WTC11 (cell line): ENCODE results near the gene CLEC6A. TPM values are rescaled to one million over a fixed set of nuclear protein-coding genes. Genes with fewer than 3 reads are reported as not detected.

ENCODE experiments used
- ATAC-seq: fragments of 200-7000 bp; cut with Tn5 transposase; 2 replicates; pipeline ENCODE4 v1.10.0; 2021; ENCODE audit warnings: mild to moderate bottlenecking, moderate library complexity
- CTCF ChIA-PET: fragments of 300-600 bp; sonication (Branson Sonifier 250); formaldehyde crosslinking; loops from one replicate; lab custom pipeline; 2021; ENCODE audit warnings: antibody characterized with exemption; lab: Charles Lee
- POLR2A ChIA-PET: fragments of 350-600 bp; sonication (Branson Sonifier 250); formaldehyde crosslinking; loops from one replicate; lab custom pipeline; 2021; ENCODE audit warnings: antibody characterized with exemption; lab: Charles Lee
- DNase-seq: peaks from one replicate; pipeline ENCODE4 v3.0.0; 2021; ENCODE audit warnings: low spot score
- H3K27ac Mint-ChIP-seq: 2 replicates; pipeline ENCODE4 v1.8.0; 2021; ENCODE audit warnings: mixed read lengths
- H3K27me3 Mint-ChIP-seq: 2 replicates; pipeline ENCODE4 v1.8.0; 2021; ENCODE audit warnings: low read depth, mild to moderate bottlenecking, moderate library complexity, mixed read lengths
- H3K36me3 Mint-ChIP-seq: 2 replicates; pipeline ENCODE4 v1.8.0; 2021; ENCODE audit warnings: mixed read lengths
- H3K4me1 Mint-ChIP-seq: 2 replicates; pipeline ENCODE4 v1.8.0; 2022; ENCODE audit warnings: mixed read lengths
- H3K4me3 Mint-ChIP-seq: 2 replicates; pipeline ENCODE4 v1.8.0; 2021; ENCODE audit warnings: mild to moderate bottlenecking, moderate library complexity, mixed read lengths
- H3K9me3 Mint-ChIP-seq: 2 replicates; pipeline ENCODE4 v1.8.0; 2021; ENCODE audit warnings: mixed read lengths
- CBFB ChIP-seq: sonication (generic); formaldehyde crosslinking; IDR thresholded peaks from 2 replicates; pipeline ENCODE4 v1.8.1; 2022; ENCODE audit warnings: mild to moderate bottlenecking, low read depth, missing genetic modification reagents
- GABPB1 ChIP-seq: sonication (generic); formaldehyde crosslinking; IDR thresholded peaks from 2 replicates; pipeline ENCODE4 v1.8.1; 2023; ENCODE audit warnings: mild to moderate bottlenecking, missing genetic modification reagents
- GRHL2 ChIP-seq: fragments of 250-450 bp; sonication (Bioruptor Pico); IDR thresholded peaks from 2 replicates; pipeline ENCODE4 v1.8.0; 2022; ENCODE audit warnings: mild to moderate bottlenecking, moderate library complexity; ENCODE audit not compliant: insufficient replicate concordance, severe bottlenecking
- JUN ChIP-seq: sonication (generic); formaldehyde crosslinking; IDR thresholded peaks from 2 replicates; pipeline ENCODE4 v1.8.0; 2023; ENCODE audit warnings: mild to moderate bottlenecking, missing genetic modification reagents
- NFYB ChIP-seq: sonication (generic); formaldehyde crosslinking; conservative IDR thresholded peaks from 2 replicates; pipeline ENCODE4 v1.8.0; 2022; ENCODE audit warnings: low read depth, missing genetic modification reagents
- NR2C2 ChIP-seq: sonication (generic); formaldehyde crosslinking; IDR thresholded peaks from 2 replicates; pipeline ENCODE4 v1.8.0; 2022; ENCODE audit warnings: mild to moderate bottlenecking, missing genetic modification reagents
- NR3C1 ChIP-seq: sonication (generic); formaldehyde crosslinking; conservative IDR thresholded peaks from 2 replicates; pipeline ENCODE4 v1.8.1; 2023; ENCODE audit warnings: low read depth, mild to moderate bottlenecking, missing genetic modification reagents
- PRRX2 ChIP-seq: fragments of 250-450 bp; sonication (Bioruptor Pico); IDR thresholded peaks from 2 replicates; pipeline ENCODE4 v1.8.0; 2021; ENCODE audit warnings: mild to moderate bottlenecking
- RELA ChIP-seq: sonication (generic); formaldehyde crosslinking; IDR thresholded peaks from 2 replicates; pipeline ENCODE4 v1.8.1; 2022; ENCODE audit warnings: missing genetic modification reagents, mild to moderate bottlenecking, borderline replicate concordance
- ZBTB21 ChIP-seq: sonication (generic); formaldehyde crosslinking; IDR thresholded peaks from 2 replicates; pipeline ENCODE4 v1.8.1; 2023; ENCODE audit warnings: mild to moderate bottlenecking, missing genetic modification reagents, borderline replicate concordance
- ZNF219 ChIP-seq: sonication (generic); formaldehyde crosslinking; IDR thresholded peaks from 2 replicates; pipeline ENCODE4 v1.8.0; 2023; ENCODE audit warnings: missing genetic modification reagents, mild to moderate bottlenecking, borderline replicate concordance
- ZNF232 ChIP-seq: sonication (generic); formaldehyde crosslinking; IDR thresholded peaks from 2 replicates; pipeline ENCODE4 v1.8.0; 2022; ENCODE audit warnings: mild to moderate bottlenecking, missing genetic modification reagents
- ZNF396 ChIP-seq: fragments of 250-450 bp; sonication (Bioruptor Pico); IDR thresholded peaks from 2 replicates; pipeline ENCODE4 v1.8.0; 2021; ENCODE audit warnings: mild to moderate bottlenecking, moderate library complexity, borderline replicate concordance
- total RNA-seq: library from RNA; stranded (reverse); gene quantifications from 3 replicates; pipeline ENCODE4 v1.2.3, GENCODE V29; 2021
- TF ChIP-seq, protein P1 (sequence below): fragments of 250-450 bp; sonication (Bioruptor Pico); conservative IDR thresholded peaks from 2 replicates; pipeline ENCODE4 v1.9.0; 2021; ENCODE audit warnings: mild to moderate bottlenecking
- TF ChIP-seq, protein P2 (sequence below): sonication (generic); formaldehyde crosslinking; IDR thresholded peaks from 2 replicates; pipeline ENCODE4 v1.8.1; 2023; ENCODE audit warnings: mild to moderate bottlenecking, missing genetic modification reagents, moderate library complexity
- TF ChIP-seq, protein P3 (sequence below): sonication (generic); formaldehyde crosslinking; IDR thresholded peaks from 2 replicates; pipeline ENCODE4 v1.8.0; 2023; ENCODE audit warnings: mild to moderate bottlenecking, missing genetic modification reagents
- TF ChIP-seq, protein P4 (sequence below): sonication (generic); formaldehyde crosslinking; IDR thresholded peaks from 2 replicates; pipeline ENCODE4 v1.8.1; 2023; ENCODE audit warnings: mild to moderate bottlenecking, missing genetic modification reagents
- TF ChIP-seq, protein P5 (sequence below): sonication (generic); formaldehyde crosslinking; conservative IDR thresholded peaks from 2 replicates; pipeline ENCODE4 v1.8.1; 2023; ENCODE audit warnings: mild to moderate bottlenecking, low read depth, missing genetic modification reagents, moderate library complexity
- TF ChIP-seq, protein P6 (sequence below): fragments of 250-450 bp; sonication (Bioruptor Pico); IDR thresholded peaks from 2 replicates; pipeline ENCODE4 v2.1.2; 2022; ENCODE audit warnings: mild to moderate bottlenecking, moderate library complexity
- TF ChIP-seq, protein P7 (sequence below): sonication (generic); formaldehyde crosslinking; IDR thresholded peaks from 2 replicates; pipeline ENCODE4 v1.8.1; 2022; ENCODE audit warnings: low read depth, mild to moderate bottlenecking, moderate library complexity, missing genetic modification reagents, borderline replicate concordance

Gene CLEC6A
- total RNA-seq, 1 experiment from 2014 or later, result 0.20 TPM

DNA sequence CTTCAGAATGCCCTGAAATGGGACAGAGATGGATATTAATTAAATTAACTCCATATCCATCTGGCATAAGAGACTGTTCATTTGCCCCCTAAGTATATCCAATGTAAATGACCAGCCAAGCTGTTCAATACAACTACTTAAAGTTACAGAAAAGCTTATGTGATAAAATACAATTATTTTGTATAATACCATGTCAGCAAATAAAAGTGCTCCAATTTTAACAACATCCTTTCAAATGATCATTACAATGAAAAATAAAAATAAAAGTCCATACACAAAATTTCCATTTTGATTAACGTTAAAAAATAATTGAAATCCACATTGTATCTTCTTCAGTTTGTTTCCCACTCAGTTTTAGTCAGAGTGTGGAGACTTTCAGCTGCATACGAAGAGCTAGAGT lies 5.7 kb downstream of the CLEC6A start (continued):
- TF ChIP-seq, protein P1, sequence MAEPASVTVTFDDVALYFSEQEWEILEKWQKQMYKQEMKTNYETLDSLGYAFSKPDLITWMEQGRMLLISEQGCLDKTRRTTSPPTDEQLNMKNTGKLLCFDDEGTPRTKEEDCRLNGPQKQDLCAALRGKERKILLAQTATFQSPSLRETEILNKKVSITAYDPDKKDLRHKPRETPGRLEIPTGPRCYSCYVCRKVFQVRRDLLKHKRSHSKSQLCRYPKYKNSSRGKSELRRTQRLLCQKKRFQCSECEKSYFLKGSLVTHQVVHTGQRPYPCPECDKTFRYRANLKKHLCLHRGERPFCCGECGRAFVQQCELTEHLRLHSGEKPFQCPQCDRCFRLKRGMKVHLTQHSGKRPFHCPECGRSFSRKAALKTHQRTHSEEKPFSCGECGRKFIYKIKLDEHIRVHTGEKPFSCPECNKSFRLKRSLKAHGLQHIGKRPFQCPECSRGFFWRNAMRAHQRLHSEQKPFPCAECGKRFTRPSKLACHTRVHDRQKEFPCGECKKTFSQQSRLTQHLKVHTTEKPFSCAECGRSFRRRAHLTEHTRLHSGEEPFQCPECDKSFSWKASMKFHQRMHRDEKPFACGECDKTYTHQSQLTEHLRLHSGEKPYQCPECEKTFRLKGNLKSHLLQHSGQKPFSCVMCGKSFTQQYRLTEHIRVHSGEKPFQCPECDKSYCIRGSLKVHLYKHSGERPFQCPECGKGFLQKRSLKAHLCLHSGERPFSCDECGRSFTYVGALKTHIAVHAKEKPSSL (CRISPR knock-in tag), result no peak

DNA sequence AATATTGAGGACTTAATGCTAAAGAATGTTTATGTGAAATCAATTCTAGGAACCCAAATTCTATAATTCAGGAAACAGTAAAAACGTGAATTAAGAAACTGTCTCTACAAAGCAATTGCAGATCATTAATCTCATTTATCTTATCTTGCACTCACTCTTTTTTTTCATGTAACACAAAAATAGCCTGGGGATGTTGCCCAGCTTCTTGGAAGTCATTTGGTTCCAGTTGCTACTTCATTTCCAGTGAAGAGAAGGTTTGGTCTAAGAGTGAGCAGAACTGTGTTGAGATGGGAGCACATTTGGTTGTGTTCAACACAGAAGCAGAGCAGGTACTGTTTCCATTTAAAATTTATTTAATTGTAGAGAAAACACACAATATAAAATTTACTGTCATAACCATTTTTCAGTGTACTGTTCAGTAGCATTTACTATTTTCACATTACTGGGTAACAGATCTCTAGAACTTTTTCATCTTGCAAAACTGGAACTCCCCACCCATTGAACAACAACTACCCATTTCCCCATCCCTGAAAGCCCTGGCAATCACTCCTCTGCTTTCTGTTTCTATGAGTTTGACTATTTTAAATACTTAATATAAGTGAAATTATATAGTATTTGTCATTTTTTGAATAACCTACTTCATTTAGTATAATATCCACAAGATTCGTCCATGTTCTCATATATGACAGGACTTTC lies 9.7 kb downstream of the CLEC6A start:
- CTCF ChIA-PET, result no interaction called here
- no peaks in the 10 kb centered on the region for H3K27me3 Mint-ChIP-seq

More for the DNA sequence above, 9.7 kb downstream of the CLEC6A start:
- Mint-ChIP-seq H3K9me3 (peaks cover 24% of the 10 kb centered on the region), H3K27ac (no peak overlapping the region), H3K36me3 (peaks cover 17% of the 10 kb centered on the region), H3K4me3 (no peak overlapping the region), H3K4me1 (peaks cover 19% of the 10 kb centered on the region)
- POLR2A ChIA-PET, result no interaction called here
- no peak for DNase-seq
- no peak for ATAC-seq
- no peak for TF ChIP-seq ZBTB21 (CRISPR knock-in tag)
- TF ChIP-seq RELA (CRISPR knock-in tag), result no peak
- TF ChIP-seq, protein P2, sequence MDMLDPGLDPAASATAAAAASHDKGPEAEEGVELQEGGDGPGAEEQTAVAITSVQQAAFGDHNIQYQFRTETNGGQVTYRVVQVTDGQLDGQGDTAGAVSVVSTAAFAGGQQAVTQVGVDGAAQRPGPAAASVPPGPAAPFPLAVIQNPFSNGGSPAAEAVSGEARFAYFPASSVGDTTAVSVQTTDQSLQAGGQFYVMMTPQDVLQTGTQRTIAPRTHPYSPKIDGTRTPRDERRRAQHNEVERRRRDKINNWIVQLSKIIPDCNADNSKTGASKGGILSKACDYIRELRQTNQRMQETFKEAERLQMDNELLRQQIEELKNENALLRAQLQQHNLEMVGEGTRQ, result no peak
- TF ChIP-seq, protein P3, sequence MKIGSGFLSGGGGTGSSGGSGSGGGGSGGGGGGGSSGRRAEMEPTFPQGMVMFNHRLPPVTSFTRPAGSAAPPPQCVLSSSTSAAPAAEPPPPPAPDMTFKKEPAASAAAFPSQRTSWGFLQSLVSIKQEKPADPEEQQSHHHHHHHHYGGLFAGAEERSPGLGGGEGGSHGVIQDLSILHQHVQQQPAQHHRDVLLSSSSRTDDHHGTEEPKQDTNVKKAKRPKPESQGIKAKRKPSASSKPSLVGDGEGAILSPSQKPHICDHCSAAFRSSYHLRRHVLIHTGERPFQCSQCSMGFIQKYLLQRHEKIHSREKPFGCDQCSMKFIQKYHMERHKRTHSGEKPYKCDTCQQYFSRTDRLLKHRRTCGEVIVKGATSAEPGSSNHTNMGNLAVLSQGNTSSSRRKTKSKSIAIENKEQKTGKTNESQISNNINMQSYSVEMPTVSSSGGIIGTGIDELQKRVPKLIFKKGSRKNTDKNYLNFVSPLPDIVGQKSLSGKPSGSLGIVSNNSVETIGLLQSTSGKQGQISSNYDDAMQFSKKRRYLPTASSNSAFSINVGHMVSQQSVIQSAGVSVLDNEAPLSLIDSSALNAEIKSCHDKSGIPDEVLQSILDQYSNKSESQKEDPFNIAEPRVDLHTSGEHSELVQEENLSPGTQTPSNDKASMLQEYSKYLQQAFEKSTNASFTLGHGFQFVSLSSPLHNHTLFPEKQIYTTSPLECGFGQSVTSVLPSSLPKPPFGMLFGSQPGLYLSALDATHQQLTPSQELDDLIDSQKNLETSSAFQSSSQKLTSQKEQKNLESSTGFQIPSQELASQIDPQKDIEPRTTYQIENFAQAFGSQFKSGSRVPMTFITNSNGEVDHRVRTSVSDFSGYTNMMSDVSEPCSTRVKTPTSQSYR (CRISPR knock-in tag), result no peak
- TF ChIP-seq, protein P4, sequence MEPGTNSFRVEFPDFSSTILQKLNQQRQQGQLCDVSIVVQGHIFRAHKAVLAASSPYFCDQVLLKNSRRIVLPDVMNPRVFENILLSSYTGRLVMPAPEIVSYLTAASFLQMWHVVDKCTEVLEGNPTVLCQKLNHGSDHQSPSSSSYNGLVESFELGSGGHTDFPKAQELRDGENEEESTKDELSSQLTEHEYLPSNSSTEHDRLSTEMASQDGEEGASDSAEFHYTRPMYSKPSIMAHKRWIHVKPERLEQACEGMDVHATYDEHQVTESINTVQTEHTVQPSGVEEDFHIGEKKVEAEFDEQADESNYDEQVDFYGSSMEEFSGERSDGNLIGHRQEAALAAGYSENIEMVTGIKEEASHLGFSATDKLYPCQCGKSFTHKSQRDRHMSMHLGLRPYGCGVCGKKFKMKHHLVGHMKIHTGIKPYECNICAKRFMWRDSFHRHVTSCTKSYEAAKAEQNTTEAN, result no peak
- no peak for TF ChIP-seq ZNF396 (CRISPR knock-in tag)
- TF ChIP-seq PRRX2 (CRISPR knock-in tag), result no peak
- no peak for TF ChIP-seq GRHL2 (CRISPR knock-in tag)
- no peak for TF ChIP-seq ZNF232 (CRISPR knock-in tag)
- no peak for TF ChIP-seq ZNF219 (CRISPR knock-in tag)
- no peak for TF ChIP-seq NR2C2 (CRISPR knock-in tag)
- TF ChIP-seq NFYB (CRISPR knock-in tag), result no peak
- TF ChIP-seq, protein P5, sequence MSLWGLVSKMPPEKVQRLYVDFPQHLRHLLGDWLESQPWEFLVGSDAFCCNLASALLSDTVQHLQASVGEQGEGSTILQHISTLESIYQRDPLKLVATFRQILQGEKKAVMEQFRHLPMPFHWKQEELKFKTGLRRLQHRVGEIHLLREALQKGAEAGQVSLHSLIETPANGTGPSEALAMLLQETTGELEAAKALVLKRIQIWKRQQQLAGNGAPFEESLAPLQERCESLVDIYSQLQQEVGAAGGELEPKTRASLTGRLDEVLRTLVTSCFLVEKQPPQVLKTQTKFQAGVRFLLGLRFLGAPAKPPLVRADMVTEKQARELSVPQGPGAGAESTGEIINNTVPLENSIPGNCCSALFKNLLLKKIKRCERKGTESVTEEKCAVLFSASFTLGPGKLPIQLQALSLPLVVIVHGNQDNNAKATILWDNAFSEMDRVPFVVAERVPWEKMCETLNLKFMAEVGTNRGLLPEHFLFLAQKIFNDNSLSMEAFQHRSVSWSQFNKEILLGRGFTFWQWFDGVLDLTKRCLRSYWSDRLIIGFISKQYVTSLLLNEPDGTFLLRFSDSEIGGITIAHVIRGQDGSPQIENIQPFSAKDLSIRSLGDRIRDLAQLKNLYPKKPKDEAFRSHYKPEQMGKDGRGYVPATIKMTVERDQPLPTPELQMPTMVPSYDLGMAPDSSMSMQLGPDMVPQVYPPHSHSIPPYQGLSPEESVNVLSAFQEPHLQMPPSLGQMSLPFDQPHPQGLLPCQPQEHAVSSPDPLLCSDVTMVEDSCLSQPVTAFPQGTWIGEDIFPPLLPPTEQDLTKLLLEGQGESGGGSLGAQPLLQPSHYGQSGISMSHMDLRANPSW (CRISPR knock-in tag), result no peak
- TF ChIP-seq GABPB1, result no peak
- TF ChIP-seq NR3C1 (CRISPR knock-in tag), result no peak
- TF ChIP-seq, protein P6, sequence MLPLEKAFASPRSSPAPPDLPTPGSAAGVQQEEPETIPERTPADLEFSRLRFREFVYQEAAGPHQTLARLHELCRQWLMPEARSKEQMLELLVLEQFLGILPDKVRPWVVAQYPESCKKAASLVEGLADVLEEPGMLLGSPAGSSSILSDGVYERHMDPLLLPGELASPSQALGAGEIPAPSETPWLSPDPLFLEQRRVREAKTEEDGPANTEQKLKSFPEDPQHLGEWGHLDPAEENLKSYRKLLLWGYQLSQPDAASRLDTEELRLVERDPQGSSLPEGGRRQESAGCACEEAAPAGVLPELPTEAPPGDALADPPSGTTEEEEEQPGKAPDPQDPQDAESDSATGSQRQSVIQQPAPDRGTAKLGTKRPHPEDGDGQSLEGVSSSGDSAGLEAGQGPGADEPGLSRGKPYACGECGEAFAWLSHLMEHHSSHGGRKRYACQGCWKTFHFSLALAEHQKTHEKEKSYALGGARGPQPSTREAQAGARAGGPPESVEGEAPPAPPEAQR (CRISPR knock-in tag), result no peak
- TF ChIP-seq, protein P7, sequence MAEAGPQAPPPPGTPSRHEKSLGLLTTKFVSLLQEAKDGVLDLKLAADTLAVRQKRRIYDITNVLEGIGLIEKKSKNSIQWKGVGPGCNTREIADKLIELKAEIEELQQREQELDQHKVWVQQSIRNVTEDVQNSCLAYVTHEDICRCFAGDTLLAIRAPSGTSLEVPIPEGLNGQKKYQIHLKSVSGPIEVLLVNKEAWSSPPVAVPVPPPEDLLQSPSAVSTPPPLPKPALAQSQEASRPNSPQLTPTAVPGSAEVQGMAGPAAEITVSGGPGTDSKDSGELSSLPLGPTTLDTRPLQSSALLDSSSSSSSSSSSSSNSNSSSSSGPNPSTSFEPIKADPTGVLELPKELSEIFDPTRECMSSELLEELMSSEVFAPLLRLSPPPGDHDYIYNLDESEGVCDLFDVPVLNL (CRISPR knock-in tag), result no peak
- TF ChIP-seq JUN (CRISPR knock-in tag), result no peak
- TF ChIP-seq CBFB, result no peak
- TF ChIP-seq, all 79 proteins: peak for 0
